Stimulated activated CD4-positive, alpha-beta T cell treated with anti-CD3 and anti-CD28 coated beads, Interleukin-12 subunit alpha, Interleukin-12 subunit beta, amount 100 ng/mL, for 48 hours (primary cell): ENCODE results near the gene MYBBP1A.
"Not testable (repeated sequence)": the region's sequence is repeated elsewhere in the genome, so short reads cannot be mapped to it uniquely, and the experiment has no call there.

Experiments used
- DNase-seq, 3 donors: peaks; one replicate each; pipeline ENCODE4 v3.0.0-alpha.2; 2020; ENCODE audit warnings: low read depth in 2 of 3, low spot score in 1 of 3

The MYBBP1A gene

GRCh38 chr17:4554997-4555799 is at the start of gene MYBBP1A:
Gene MYBBP1A (minus strand): TSS chr17:4555384. CDS start chr17:4555324, 60 bp downstream.
- peak; percentile 92 to 99 (median 94) for DNase-seq

GRCh38 chr17:4604736-4605135 is 49.6 kb upstream of the MYBBP1A start:
- not testable (repeated sequence) for DNase-seq

- DNase-seq = no peak
These were observed 49.0 kb upstream of the MYBBP1A start for GRCh38 chr17:4604111-4604644.

DNA sequence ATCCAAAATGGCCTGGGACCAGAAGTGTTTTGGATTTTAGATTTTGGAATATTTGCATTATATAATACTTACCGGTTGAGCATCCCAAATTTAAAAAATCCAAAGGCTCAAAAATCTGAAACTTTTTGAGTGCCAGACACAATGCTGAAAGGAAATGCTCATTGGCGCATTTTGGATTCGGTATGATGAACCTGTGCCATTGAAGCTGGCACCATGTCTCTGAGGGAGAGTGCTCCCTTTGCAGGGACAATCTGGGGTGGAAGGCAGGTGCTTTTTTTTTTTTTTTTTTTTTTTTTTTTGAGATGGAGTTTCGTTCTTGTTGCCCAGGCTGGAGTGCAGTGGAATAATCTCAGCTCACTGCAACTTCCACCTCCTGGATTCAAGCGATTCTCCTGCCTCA is 46.9 kb upstream of the MYBBP1A start:
- no peak for DNase-seq

DNA sequence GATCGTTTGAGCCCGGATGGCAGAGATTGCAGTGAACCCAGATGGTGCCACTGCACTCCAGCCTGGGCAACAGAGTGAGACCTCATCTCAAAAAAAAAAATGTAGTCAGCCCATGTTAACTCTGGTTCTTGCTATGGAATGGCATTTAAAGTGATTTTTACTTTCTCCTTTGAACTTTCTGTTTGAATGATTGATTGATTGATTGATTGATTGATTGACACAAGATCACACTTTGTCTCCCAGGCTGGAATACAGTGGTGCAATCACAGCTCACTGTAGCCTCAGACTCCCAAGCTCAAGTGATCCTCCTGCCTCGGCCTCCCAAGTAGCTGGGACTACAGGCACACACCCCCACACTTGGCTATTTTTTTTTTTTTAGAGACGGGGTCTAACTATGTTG is 46.1 kb upstream of the MYBBP1A start:
- no peak for DNase-seq

DNA sequence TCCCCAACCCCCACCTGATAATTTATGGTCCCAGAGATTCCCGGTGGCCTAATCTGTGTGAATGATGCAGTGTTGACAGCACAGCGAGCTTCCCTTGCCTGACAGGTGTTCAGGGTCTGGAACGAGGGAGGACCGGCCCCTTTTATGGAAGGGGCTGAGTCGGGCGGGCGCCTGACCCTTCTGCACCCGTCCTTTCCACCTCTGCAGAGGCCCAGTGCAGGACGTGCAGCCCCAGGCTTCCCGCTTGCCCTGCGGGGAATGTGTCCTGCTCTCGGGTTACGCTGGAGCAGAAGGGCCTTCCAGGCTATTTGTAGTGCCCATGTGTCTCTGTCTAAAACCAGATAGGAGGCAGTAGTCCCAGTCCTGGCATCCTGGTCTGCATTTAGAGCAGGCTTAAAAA is 45.4 kb upstream of the MYBBP1A start:
- DNase-seq = no peak

DNA sequence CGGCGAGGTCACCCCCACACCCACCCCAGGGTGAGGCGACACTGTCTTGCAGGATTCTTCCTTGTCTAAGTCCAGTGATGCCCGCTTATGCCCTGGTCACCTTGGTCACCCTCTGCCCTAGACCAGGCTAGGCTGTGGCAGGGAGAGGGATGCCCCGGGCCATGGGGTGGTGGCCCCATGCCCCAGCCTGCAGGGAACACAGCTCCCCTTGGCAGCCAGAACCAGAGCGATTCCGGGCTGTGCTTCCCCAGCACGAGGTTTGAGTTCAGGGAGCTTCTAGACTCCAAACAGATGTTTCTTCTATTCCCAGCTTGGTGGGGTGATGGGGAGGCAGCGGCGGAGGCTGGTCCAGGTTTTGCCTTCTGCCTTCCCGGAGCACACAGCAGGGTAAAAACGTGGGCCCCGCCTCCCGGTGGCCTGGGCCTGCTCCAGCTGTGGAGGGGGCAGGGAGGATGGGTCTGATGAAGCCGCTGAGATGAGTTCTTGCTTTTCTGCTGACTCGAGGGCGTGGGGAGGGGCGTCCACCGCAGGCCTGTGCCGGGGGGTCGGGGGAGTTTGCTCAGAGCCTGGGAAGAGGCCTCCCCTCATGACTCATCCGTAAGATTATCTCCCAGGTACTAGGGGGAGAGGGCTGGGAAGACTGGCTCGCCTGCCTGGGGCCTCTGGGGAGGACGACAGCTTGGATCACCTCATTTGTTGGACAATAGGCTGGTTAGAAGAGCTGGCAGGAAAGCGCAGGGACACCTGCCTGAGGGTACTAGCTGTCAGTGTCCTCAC is 44.5 kb upstream of the MYBBP1A start:
- no peak for DNase-seq

- DNase-seq = no peak
These were observed 43.8 kb upstream of the MYBBP1A start for GRCh38 chr17:4598776-4599504.

DNA sequence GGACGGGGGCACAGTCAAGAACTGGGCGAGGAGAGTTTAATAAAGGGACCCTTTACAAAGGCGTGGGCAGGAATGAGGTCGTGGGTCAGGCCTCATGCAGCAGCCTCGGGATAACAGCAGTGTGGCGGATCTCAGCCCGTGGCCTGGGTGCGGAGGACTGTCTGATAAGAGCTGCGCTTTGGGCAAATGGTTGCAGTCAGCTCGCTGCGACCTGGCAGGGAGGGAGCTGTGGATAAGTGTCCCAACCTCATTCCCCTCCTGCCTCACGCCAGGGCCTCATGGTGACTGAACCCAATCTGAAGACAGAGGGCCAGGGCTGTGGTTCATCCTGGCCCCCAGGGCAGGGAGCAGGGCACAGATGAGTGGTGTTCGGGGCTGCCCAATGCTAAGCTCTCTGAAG is 42.8 kb upstream of the MYBBP1A start:
- no peak for DNase-seq

DNA sequence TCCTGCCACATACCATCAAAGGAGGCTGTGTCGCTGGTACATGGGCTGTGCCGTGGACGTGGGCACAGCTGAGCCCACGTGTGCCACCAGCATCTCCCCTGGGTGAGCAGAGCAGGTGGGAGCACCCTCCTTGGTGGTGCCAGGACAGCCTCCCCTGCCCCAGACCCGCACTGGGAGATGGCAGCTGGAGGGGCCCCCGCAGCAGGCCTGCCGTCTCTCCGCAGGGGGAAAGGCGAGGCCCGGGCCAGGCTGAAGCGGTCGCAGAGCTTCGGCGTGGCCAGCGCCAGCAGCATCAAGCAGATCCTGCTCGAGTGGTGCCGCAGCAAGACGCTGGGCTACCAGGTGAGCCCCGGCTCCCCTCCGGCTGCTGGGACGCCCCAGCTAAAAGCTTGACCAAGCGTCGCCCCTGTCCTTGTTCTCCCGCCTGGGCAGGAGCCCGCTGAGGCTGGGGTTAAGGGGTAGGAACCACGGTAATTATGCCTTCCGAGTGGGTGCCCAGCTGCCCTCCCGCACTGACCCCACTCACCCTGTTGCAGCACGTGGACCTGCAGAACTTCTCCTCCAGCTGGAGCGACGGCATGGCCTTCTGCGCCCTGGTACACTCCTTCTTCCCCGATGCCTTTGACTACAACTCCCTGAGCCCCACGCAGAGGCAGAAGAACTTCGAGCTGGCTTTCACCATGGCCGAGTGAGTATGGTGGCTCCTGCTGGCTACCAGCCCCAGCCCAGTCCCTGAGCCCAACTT is 41.6 kb upstream of the MYBBP1A start:
- DNase-seq = no peak

DNA sequence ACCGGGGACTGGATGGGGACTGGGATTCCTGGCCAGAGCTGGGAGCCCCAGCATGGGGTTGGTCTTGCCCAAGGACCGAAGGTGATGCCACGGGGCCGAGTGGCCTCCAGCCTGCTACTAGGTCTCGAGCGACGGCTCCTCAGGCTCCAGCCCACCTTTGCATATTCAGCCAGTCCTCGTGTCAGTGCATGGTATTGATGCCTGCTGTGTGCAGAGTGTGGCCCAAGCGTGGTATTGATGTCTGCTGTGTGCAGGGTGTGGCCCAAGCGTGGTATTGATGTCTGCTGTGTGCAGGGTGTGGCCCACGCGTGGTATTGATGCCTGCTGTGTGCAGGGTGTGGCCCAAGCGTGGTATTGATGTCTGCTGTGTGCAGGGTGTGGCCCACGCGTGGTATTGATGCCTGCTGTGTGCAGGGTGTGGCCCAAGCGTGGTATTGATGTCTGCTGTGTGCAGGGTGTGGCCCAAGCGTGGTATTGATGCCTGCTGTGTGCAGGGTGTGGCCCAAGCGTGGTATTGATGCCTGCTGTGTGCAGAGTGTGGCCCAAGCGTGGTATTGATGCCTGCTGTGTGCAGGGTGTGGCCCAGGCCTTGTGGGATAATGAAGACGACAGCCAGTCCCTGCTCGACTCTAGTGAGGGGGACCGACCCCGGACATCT is 40.6 kb upstream of the MYBBP1A start:
- DNase-seq = not testable (repeated sequence)

- DNase-seq = peak in 2 of 3 donors; percentile 10 to 29
These were observed 39.9 kb upstream of the MYBBP1A start for GRCh38 chr17:4594931-4595684.

- no peak for DNase-seq
These were observed 39.2 kb upstream of the MYBBP1A start for GRCh38 chr17:4594406-4594805.

DNA sequence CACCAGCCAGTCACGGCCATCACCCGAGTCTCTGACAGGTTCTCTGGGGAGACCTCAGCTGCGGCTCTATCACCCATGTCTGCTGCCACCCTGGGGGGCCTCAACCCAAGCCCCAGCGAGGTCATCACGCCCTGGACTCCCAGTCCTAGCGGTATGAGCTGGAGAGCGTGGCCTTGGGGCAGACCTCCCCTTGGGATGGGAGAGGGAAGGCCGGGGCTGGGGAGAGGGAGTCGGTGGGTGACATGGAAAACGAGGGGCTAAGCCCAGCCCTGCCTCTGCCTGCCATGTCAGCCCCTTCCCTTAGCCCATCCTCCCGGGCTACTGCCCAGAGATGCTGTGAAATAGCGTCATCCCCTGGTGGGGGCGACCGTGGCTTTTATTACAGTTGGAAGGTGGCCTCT is 37.8 kb upstream of the MYBBP1A start:
- DNase-seq = no peak

DNA sequence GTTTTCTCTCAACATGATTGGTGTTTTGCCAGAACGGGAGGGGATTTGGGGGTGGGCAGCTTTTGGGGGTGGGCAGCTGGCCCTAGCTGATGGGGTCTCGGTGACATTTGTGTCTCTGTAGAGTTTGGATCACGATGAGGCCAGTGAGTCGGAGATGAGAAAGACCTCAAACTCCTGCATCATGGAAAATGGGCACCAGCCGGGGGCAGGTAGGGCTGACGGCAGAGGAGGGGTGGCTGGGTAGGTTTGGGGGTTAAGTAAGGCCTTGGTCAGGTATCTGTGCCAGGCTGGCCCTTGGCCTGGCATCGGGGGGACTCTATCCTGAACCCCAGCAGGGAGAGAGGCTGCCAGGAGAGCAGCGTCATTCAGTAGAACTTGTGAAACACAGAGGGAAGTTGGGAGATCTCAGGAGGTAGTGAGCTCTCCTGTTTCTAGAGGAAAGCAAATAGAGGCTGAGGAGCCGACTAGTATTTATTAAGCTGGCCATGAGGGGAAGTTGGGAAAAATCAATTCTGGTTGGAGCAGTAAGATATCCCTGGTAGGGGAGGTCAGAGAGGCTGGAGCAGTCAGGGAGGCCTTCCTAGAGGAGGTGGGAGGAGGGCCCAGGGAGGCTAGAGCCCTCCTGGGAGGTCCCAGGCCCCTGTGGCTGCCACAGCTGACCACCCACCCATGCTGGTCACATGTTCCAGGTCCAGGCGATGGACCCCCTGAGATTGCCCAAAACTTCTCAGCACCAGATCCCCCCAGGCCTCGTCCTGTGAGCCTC is 37.2 kb upstream of the MYBBP1A start:
- DNase-seq = no peak

- DNase-seq = no peak
These were observed 36.3 kb upstream of the MYBBP1A start for GRCh38 chr17:4591529-4591928.

GRCh38 chr17:4590981-4591453 is 35.8 kb upstream of the MYBBP1A start:
- DNase-seq = no peak

GRCh38 chr17:4590042-4590441 is 34.9 kb upstream of the MYBBP1A start:
- not testable (repeated sequence) for DNase-seq
